Eye (tissue), 1 donor: ENCODE measurements around the gene ADISSP.

ENCODE experiments used
- DNase-seq: peaks from one replicate; pipeline ENCODE4 v3.0.0-alpha.2; 2015

ADISSP gene

GRCh38 chr20:3734111-3734843 is 33.3 kb downstream of the ADISSP start:
- no peak for DNase-seq

GRCh38 chr20:3733119-3733995 is 34.2 kb downstream of the ADISSP start:
- no peak for DNase-seq

GRCh38 chr20:3732327-3733118 is 35.0 kb downstream of the ADISSP start, which contains the start of gene HSPA12B:
Gene HSPA12B, plus strand, starts transcription at chr20:3732685. Its CDS starts 5,990 bp downstream, at chr20:3738675.
- peak; percentile 74 for DNase-seq

- DNase-seq, result no peak
Measured at GRCh38 chr20:3731944-3732326, 35.6 kb downstream of the ADISSP start.

- peak; percentile 82 for DNase-seq
Measured at GRCh38 chr20:3730803-3731672, 36.5 kb downstream of the ADISSP start.

- no peak for DNase-seq
Measured at GRCh38 chr20:3729811-3730540, 37.6 kb downstream of the ADISSP start.

GRCh38 chr20:3729378-3729777 is 38.2 kb downstream of the ADISSP start:
- no peak for DNase-seq

GRCh38 chr20:3728876-3729275 is 38.7 kb downstream of the ADISSP start:
- DNase-seq, result no peak

GRCh38 chr20:3728354-3728753 is 39.2 kb downstream of the ADISSP start:
- DNase-seq, result no peak

GRCh38 chr20:3727401-3728021 is 40.0 kb downstream of the ADISSP start:
- DNase-seq, result no peak

GRCh38 chr20:3724356-3724755 is 43.2 kb downstream of the ADISSP start:
- DNase-seq, result no peak

GRCh38 chr20:3723284-3723683 is 44.3 kb downstream of the ADISSP start:
- no peak for DNase-seq

- DNase-seq, result no peak
Measured at GRCh38 chr20:3721912-3722311, 45.6 kb downstream of the ADISSP start.

GRCh38 chr20:3720626-3721025 is 46.9 kb downstream of the ADISSP start:
- DNase-seq, result no peak

- DNase-seq, result no peak
Measured at GRCh38 chr20:3720068-3720467, 47.5 kb downstream of the ADISSP start.

- no peak for DNase-seq
Measured at GRCh38 chr20:3719046-3719445, 48.5 kb downstream of the ADISSP start.

- DNase-seq, result peak; percentile 75
Measured at GRCh38 chr20:3716195-3716834, 51.2 kb downstream of the ADISSP start.

- DNase-seq, result no peak
Measured at GRCh38 chr20:3714092-3714491, 53.5 kb downstream of the ADISSP start.

- DNase-seq, result no peak
Measured at GRCh38 chr20:3712279-3712873, 55.2 kb downstream of the ADISSP start, which contains the start of gene SIGLEC1. Gene SIGLEC1, minus strand, starts transcription at chr20:3712600. Its CDS starts 5,472 bp downstream, at chr20:3707128.

GRCh38 chr20:3711484-3711941 is 56.0 kb downstream of the ADISSP start:
- no peak for DNase-seq
